H1 (cell line): Measurements from ENCODE around the gene DHRS1. TPM values are rescaled to one million over a fixed set of nuclear protein-coding genes. Genes with fewer than 3 reads are reported as not detected.
A peak's percentile ranks its signal among the peaks of the same experiment; 100 is the strongest.

ENCODE experiments used
- CTCF ChIA-PET: fragments of 300-600 bp; sonication (Branson Sonifier 250); formaldehyde crosslinking; loops from one replicate; lab custom pipeline; 2021; ENCODE audit not compliant: partially characterized antibody; lab: Charles Lee
- POLR2A ChIA-PET: fragments of 300-600 bp; sonication (Branson Sonifier 250); formaldehyde crosslinking; loops from one replicate; lab custom pipeline; 2021; ENCODE audit warnings: inconsistent platforms; ENCODE audit not compliant: partially characterized antibody; lab: Charles Lee
- DNase-seq, 2 experiments: peaks; one replicate each; pipeline versions ENCODE4 v3.0.0 to v3.0.0-alpha.2; 2010 to 2022; ENCODE audit warnings: low spot score in 2 of 2, low read depth in 1 of 2, mixed read lengths in 1 of 2
- FAIRE-seq: peaks from 2 replicates; lab custom pipeline; 2011; peaks lifted over from hg19 to GRCh38; lab: Jason Lieb, UNC
- H2AFZ ChIP-seq: 2 replicates; pipeline ENCODE4 v1.8.1; 2012; ENCODE audit warnings: low read length, inconsistent platforms
- H2AK5ac ChIP-seq: 2 replicates; pipeline ENCODE4 v1.6.1; 2013; ENCODE audit warnings: low read depth, low read length
- H2BK120ac ChIP-seq: replicated peaks from 2 replicates; pipeline ENCODE3; 2013; ENCODE audit warnings: low read depth, low read length, inconsistent platforms
- H2BK12ac ChIP-seq: 2 replicates; pipeline ENCODE4 v1.6.1; 2013; ENCODE audit warnings: low read depth, low read length
- H2BK15ac ChIP-seq: 2 replicates; pipeline ENCODE4 v1.6.1; 2013; ENCODE audit warnings: low read length
- H2BK20ac ChIP-seq: 2 replicates; pipeline ENCODE4 v1.6.1; 2013; ENCODE audit warnings: low read length
- H2BK5ac ChIP-seq: 2 replicates; pipeline ENCODE4 v1.6.1; 2013; ENCODE audit warnings: low read depth, low read length
- H3K14ac ChIP-seq: 2 replicates; pipeline ENCODE4 v1.6.1; 2013; ENCODE audit warnings: inconsistent platforms; ENCODE audit not compliant: insufficient read length
- H3K18ac ChIP-seq: 2 replicates; pipeline ENCODE4 v1.6.1; 2013; ENCODE audit warnings: low read length; ENCODE audit errors: extremely low read depth
- H3K23ac ChIP-seq: 2 replicates; pipeline ENCODE4 v1.6.1; 2013; ENCODE audit warnings: inconsistent platforms; ENCODE audit not compliant: insufficient read length
- H3K23me2 ChIP-seq: 2 replicates; pipeline ENCODE4 v1.6.1; 2013; ENCODE audit warnings: low read depth, low read length
- H3K27ac ChIP-seq: 2 replicates; pipeline ENCODE4 v1.6.1; 2011; ENCODE audit warnings: low read depth, low read length, inconsistent platforms
- H3K27me3 ChIP-seq, 4 experiments: replicated peaks in 1 of 4; 1 replicate in 1 of 4; 2 replicates in 3 of 4; pipeline versions ENCODE4 v1.6.1 to v1.8.1; 2011 to 2013; ENCODE audit warnings: low read length in 3 of 4, mild to moderate bottlenecking in 3 of 4, inconsistent platforms in 2 of 4, mixed read lengths in 2 of 4, moderate library complexity in 1 of 4; ENCODE audit not compliant: control insufficient read depth in 3 of 4, insufficient read depth in 3 of 4; ENCODE audit errors: extremely low read depth in 1 of 4
- H3K36me3 ChIP-seq, 4 experiments: 2 replicates each; pipeline versions ENCODE4 v1.6.1 to v1.8.1; 2011 to 2013; ENCODE audit warnings: mild to moderate bottlenecking in 4 of 4, low read length in 3 of 4, moderate library complexity in 2 of 4, control low read depth in 1 of 4, inconsistent platforms in 1 of 4; ENCODE audit not compliant: insufficient read depth in 4 of 4, control insufficient read depth in 2 of 4
- H3K4ac ChIP-seq: replicated peaks from 2 replicates; pipeline ENCODE3; 2013; ENCODE audit warnings: low read length, low read depth, mixed read lengths, inconsistent platforms; ENCODE audit not compliant: insufficient read length
- H3K4me1 ChIP-seq, 4 experiments: replicated peaks in 1 of 4; 1 replicate in 1 of 4; 2 replicates in 3 of 4; pipeline versions ENCODE4 v1.6.1 to v1.8.1; 2011 to 2013; ENCODE audit warnings: low read length in 3 of 4, inconsistent platforms in 2 of 4, mixed read lengths in 1 of 4; ENCODE audit not compliant: insufficient read depth in 4 of 4, control insufficient read depth in 3 of 4
- H3K4me2 ChIP-seq, 2 experiments: 2 replicates each; pipeline versions ENCODE4 v1.6.1 to v1.8.1; 2011 to 2013; ENCODE audit warnings: low read depth in 2 of 2, low read length in 2 of 2, control low read depth in 1 of 2, inconsistent platforms in 1 of 2, mild to moderate bottlenecking in 1 of 2; ENCODE audit not compliant: insufficient read depth in 1 of 2
- H3K4me3 ChIP-seq, 4 experiments: fragments of 200-600, 300-600 bp in 1 of 4; sonication (generic), shearing (Covaris generic), sonication (Bioruptor Twin) in 1 of 4; 2 replicates each; pipeline versions ENCODE4 v1.5.1 to v1.8.1; 2011 to 2016; ENCODE audit warnings: low read length in 4 of 4, low read depth in 3 of 4, control low read depth in 2 of 4, inconsistent platforms in 2 of 4, mild to moderate bottlenecking in 2 of 4, mixed read lengths in 1 of 4, moderate library complexity in 1 of 4; ENCODE audit not compliant: insufficient read depth in 2 of 4; ENCODE audit errors: extremely low read depth in 1 of 4
- H3K56ac ChIP-seq: replicated peaks from 2 replicates; pipeline ENCODE3; 2013; ENCODE audit warnings: low read depth, mild to moderate bottlenecking, mixed read lengths, low read length, inconsistent platforms; ENCODE audit not compliant: insufficient read length
- H3K79me1 ChIP-seq: 2 replicates; pipeline ENCODE4 v1.6.1; 2013; ENCODE audit warnings: low read depth, low read length, control low read depth
- H3K79me2 ChIP-seq, 2 experiments: 2 replicates each; pipeline versions ENCODE4 v1.6.1 to v1.8.1; 2012 to 2013; ENCODE audit warnings: low read length in 2 of 2, mild to moderate bottlenecking in 2 of 2, inconsistent platforms in 1 of 2; ENCODE audit not compliant: insufficient read depth in 2 of 2, control insufficient read depth in 1 of 2
- H3K9ac ChIP-seq, 4 experiments: replicated peaks in 1 of 4; 1 replicate in 1 of 4; 2 replicates in 3 of 4; pipeline versions ENCODE4 v1.6.1 to v1.8.1; 2011 to 2013; ENCODE audit warnings: low read depth in 3 of 4, low read length in 3 of 4, control low read depth in 2 of 4, mild to moderate bottlenecking in 2 of 4, moderate library complexity in 2 of 4, inconsistent platforms in 1 of 4; ENCODE audit errors: extremely low read depth in 1 of 4
- H3K9me3 ChIP-seq, 2 experiments: 2 replicates each; pipeline versions ENCODE4 v1.6.1 to v1.8.1; 2012 to 2013; ENCODE audit warnings: mild to moderate bottlenecking in 2 of 2, moderate library complexity in 2 of 2, control low read depth in 1 of 2, inconsistent platforms in 1 of 2, low read depth in 1 of 2, low read length in 1 of 2, mixed read lengths in 1 of 2; ENCODE audit not compliant: insufficient read depth in 2 of 2
- H4K20me1 ChIP-seq, 2 experiments: replicated peaks in 1 of 2; 2 replicates each; pipeline versions ENCODE3 to v1.8.1; 2011 to 2013; ENCODE audit warnings: inconsistent platforms in 2 of 2, low read length in 2 of 2, mild to moderate bottlenecking in 1 of 2; ENCODE audit not compliant: insufficient read depth in 2 of 2, control insufficient read depth in 1 of 2
- H4K5ac ChIP-seq: 2 replicates; pipeline ENCODE4 v1.6.1; 2013; ENCODE audit warnings: low read length, low read depth, mixed read lengths, inconsistent platforms; ENCODE audit not compliant: insufficient read length
- H4K8ac ChIP-seq: 2 replicates; pipeline ENCODE4 v1.8.0; 2013; ENCODE audit warnings: mild to moderate bottlenecking, moderate library complexity, low read length, inconsistent platforms; ENCODE audit not compliant: insufficient read depth; ENCODE audit errors: extremely low read depth
- H4K91ac ChIP-seq: replicated peaks from 2 replicates; pipeline ENCODE3; 2013; ENCODE audit warnings: low read length, mixed read lengths, inconsistent platforms; ENCODE audit not compliant: insufficient read length
- SIN3A ChIP-seq, 2 experiments: IDR thresholded peaks in 1 of 2; conservative IDR thresholded peaks in 1 of 2; 2 replicates each; pipeline ENCODE4 v1.6.1; 2011 to 2012; ENCODE audit warnings: low read length in 2 of 2, improper control_type of control experiment in 1 of 2, low read depth in 1 of 2, mild to moderate bottlenecking in 1 of 2
- WGBS, 2 experiments: shearing (Covaris generic) in 1 of 2; methylation state at CpG; one replicate each; pipeline versions ENCODE4 v1.1.6 to v1.1.7; 2013 to 2015; ENCODE audit warnings: low lambda C conversion rate in 2 of 2, mixed read lengths in 2 of 2, inconsistent platforms in 1 of 2, low coverage in 1 of 2, missing lambda C conversion rate in 1 of 2; ENCODE audit not compliant: insufficient replicate concordance in 2 of 2, insufficient coverage in 1 of 2, insufficient read length in 1 of 2; ENCODE audit errors: extremely low coverage in 1 of 2, missing lambda C conversion rate in 1 of 2; 5-methylcytosine and 5-hydroxymethylcytosine counted together
- polyA plus RNA-seq, 7 experiments: library from polyadenylated mRNA; depleted of rRNA in 3 of 7; stranded (reverse) in 5 of 7; unstranded in 2 of 7; fragments of >200 nt in 5 of 7; fragments of 200-250 nt in 2 of 7; gene quantifications; 1 replicate in 5 of 7; 2 replicates in 1 of 7; 4 replicates in 1 of 7; pipeline versions ENCODE4 v1.2.1 to v1.2.3, GENCODE V29; 2011 to 2013; ENCODE audit warnings: missing spikeins in 2 of 7, mixed read lengths in 2 of 7
- total RNA-seq: library from RNA; stranded (reverse); fragmentation: NEBNext Ultra II Directional; extraction: Animal tissue kit (Norgen Biotek cat#: 25700); gene quantifications from 2 replicates; pipeline ENCODE4 v1.2.1, GENCODE V29; 2021

Gene DHRS1
- total and polyA plus RNA-seq, 2 of the 8 experiments (the other 6 are each of a cell fraction or from before 2014, with no cell fraction given): 8.8 to 31.7 TPM

GRCh38 chr14:24335461-24336171 is 36.0 kb upstream of the DHRS1 start:
- no peak for DNase-seq
- no peak for TF ChIP-seq SIN3A (conservative IDR thresholded peaks at IDR 0.05 in 1 of 2, IDR thresholded peaks at IDR 0.05 in 1 of 2; ENCODE audit: low read depth in 1 of 2, low read length in 2 of 2)
- no peak overlapping the region for H3K4ac ChIP-seq
- H3K18ac ChIP-seq: no peak overlapping the region
- no peak overlapping the region for H4K5ac ChIP-seq
- WGBS, 2 experiments: 62% methylated on average over 12 of the region's 12 CpGs; no CpG with 5 or more reads in 1 of the 2 experiments
- peak overlapping the region in 2 of 4 experiments; percentile 52 to 76; a peak in 2 of 8 replicates for H3K4me3 ChIP-seq
- H4K91ac ChIP-seq: no peak overlapping the region
- no peak overlapping the region for H3K9ac ChIP-seq
- no peak for FAIRE-seq
- no peak overlapping the region for H3K27ac ChIP-seq
- H3K4me1 ChIP-seq: peaks cover 0 to 20% (median 9%) of the 10 kb centered on the region in 4 experiments; a peak in 5 of 7 replicates
- no peak overlapping the region for H2BK120ac ChIP-seq
- H3K36me3 ChIP-seq: no peaks in the 10 kb centered on the region
- no peak overlapping the region for H3K23ac ChIP-seq
- no peak overlapping the region for H3K14ac ChIP-seq
- no peaks in the 10 kb centered on the region for H3K9me3 ChIP-seq
- no peak overlapping the region; the same call in 1 of the 2 replicates for H2AFZ ChIP-seq
- peak overlapping the region; percentile 53; the same call in 1 of the 2 replicates for H2BK15ac ChIP-seq
- POLR2A ChIA-PET: interaction anchor here (1.4 to 5.8 kb wide), 8 partner anchors 10 to 106 kb away, joined by 3 to 46 read pairs (median 4); partner anchors contain the start of genes CBLN3, DHRS1, KHNYN and NOP9
- H3K23me2 ChIP-seq: peaks cover 26% of the 10 kb centered on the region
- H2AK5ac ChIP-seq: no peak overlapping the region
- CTCF ChIA-PET: interaction anchor here (0.8 to 27.8 kb wide), 16 partner anchors 10 to 108 kb away, joined by 3 to 664 read pairs (median 5); partner anchors contain the start of genes CBLN3, CIDEB, KHNYN and LTB4R
- no peak overlapping the region; the same call in 1 of the 2 replicates for H4K8ac ChIP-seq
- no peaks in the 10 kb centered on the region for H3K79me2 ChIP-seq
- H2BK20ac ChIP-seq: no peak overlapping the region; the same call in 1 of the 2 replicates
- H3K56ac ChIP-seq: no peak overlapping the region
- H2BK5ac ChIP-seq: 0 out of 2 replicates have a peak overlapping the region, but pooled peaks have one; percentile 16
- 0 out of 2 replicates have a peak overlapping the region, but pooled peaks have one; percentile 17 for H2BK12ac ChIP-seq
- peaks cover 0 to 2% of the 10 kb centered on the region in 2 experiments for H4K20me1 ChIP-seq
- no peaks in the 10 kb centered on the region for H3K79me1 ChIP-seq
- peak overlapping the region; percentile 76 to 98 for H3K4me2 ChIP-seq
- H3K27me3 ChIP-seq: peaks cover 64 to 98% (median 87%) of the 10 kb centered on the region in 4 experiments
